Activated T-helper 1 cell treated with anti-CD3 and anti-CD28 coated beads, Interleukin-2, amount 50 U/mL, for 16 hours (primary cell): ENCODE measurements around the gene ARHGAP6.
"Not testable (repeated sequence)": the region's sequence is repeated elsewhere in the genome, so short reads cannot be mapped to it uniquely, and the experiment has no call there.

Source experiments
- DNase-seq, 2 donors: peaks; one replicate each; pipeline ENCODE4 v3.0.0-alpha.2; 2020; ENCODE audit warnings: low read depth in 1 of 2, low spot score in 1 of 2

ARHGAP6 gene

DNA sequence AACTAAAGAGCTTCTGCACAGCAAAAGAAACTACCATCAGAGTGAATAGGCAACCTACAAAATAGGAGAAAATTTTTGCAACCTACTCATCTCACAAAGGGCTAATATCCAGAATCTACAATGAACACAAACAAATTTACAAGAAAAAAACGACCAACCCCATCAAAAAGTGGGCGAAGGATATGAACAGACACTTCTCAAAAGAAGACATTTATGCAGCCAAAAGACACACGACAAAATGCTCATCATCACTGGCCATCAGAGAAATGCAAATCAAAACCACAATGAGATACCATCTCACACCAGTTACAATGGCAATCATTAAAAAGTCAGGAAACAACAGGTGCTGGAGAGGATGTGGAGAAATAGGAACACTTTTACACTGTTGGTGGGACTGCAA, 304.1 kb downstream of the ARHGAP6 start:
- not testable (repeated sequence) for DNase-seq

DNA sequence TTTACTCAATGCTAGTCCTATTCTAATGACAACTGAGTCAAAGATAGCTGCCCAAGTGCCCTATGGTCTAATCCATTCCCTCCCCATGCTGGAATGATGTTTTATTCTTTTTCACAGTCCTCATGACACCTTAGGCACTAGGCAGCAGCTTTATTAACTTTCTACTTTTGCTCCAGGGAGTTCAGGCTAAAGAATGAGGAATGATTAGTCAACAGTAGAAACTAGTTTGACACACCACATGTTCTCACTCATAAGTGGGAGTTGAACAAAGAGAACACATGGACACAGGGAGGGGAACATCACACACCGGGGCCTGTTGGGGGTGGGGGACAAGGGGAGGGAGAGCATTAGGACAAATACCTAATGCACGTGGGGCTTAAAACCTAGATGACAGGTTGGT, 309.8 kb downstream of the ARHGAP6 start:
- DNase-seq = not testable (repeated sequence)

DNA sequence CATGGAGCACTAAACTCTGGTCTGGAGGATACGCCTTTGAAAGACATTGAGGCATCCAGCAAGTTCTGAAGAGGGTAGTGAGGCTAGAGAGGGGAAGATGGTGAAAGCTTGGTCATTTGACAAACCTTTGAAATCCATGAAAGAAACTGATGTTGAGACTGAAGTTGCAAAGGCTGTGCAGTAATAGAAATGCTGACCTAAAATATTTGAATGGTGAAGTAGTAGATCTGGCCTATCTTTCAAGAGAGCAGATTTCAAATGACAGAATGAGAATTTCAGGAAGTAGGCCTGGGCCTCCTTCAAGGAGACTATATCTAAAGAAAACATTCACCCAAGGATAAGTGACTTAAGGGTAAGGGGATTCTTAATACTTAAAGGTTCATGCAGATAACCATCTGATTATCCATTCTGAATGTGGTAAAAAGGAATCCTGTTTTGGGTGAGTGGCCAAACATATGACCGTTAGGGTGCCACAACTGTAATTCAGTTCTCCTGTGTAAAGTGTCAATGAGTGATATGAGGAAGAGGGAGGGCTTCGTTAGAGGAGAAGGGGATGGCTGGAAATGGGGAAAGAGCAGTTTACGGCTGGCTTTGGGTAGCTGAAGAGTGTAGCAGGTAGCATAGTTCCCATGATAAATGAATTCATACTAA, 310.3 kb downstream of the ARHGAP6 start:
- DNase-seq = no peak

DNA sequence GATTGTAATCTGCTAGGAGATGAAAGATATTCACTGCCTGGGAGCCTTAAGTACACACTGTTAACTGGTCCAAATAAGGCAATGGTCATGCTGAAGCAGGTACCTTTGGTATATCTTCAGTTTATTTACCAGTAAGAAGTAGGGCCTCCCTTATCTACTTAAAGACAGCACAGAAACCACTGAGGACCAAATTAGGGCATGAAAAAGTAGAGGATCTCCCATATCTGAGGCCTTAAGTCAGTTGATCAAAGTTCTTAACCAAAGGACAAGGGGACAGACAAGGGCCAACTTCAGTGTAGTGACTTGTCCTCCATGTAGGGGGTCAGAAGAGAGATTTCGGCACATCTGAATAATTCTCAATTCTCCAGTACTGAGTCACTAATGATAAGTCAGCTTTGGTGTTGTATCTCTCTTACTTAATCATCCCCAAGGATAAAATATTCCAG, 313.4 kb downstream of the ARHGAP6 start:
- no peak for DNase-seq

DNA sequence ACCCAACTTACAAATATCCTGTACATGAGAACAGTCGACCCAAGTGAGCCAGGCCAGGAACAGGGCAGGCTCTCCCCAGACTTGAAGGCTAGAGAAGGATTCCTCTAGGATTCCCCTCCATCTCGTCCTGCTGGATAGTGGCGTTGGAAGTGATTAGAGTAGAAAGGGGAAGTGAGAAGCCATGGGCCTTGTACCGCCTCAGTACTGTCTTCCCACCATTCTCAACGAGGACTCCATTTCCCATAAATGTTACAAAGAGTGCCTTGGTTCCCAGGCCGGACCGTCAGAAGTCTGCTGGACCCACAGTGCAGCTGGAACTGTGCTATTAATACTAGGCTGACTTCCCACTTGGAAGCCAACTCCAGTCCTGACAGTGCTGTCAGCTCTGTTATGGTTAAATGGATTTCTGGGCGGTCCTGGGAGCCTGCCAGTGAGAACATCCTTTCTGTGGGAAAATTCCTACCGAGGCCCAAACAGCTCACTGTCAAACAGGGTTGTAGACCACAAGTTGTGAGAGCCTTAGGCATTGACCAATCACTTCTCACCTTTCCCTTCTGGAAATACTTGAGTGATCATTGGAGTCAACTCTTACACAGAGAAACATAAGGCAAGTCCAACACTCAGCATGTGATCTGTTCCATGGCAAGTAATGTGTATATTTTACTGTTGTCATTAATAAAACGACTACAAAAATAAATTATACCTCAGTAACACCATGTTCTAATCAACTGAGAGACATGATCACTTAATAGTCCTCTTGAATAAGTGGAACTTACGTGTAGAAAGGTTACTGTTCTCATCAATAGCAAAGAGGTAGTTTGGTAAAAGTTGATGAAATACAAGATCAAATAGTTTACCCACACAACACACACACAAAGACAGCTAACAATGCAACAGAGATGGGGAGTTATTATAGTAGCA, 314.1 kb downstream of the ARHGAP6 start:
- no peak for DNase-seq

DNA sequence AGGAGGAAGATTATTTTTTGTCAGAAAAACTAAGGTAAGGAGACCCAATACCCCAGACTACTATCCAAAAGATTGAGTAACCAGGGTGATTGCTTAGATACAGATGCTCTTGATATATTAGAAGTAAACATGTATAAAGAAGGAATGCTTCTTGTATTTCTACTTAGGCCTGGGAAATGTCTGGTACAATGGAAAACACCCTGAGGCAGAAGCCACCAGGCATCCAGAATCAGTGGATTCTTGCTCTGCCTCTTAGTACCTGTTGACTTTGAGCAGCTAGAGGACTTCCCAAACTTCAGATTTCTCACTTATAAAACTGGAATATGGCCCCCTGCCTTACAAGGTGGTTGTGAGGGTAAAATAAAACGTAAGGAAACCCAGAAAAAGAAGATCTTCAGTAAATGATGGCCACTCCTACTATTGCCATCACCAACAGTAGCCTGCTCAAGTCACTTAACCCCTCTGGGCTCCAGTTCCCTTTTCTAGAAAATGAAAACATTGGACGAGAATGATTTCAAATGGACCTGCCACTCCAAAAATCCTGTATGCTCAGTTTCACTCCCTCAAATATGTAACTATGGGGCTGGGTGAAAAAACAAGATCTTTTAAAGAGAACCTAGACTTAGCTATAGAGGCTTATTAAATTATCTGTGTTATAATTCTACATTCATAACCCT, 315.9 kb downstream of the ARHGAP6 start:
- DNase-seq = no peak

DNA sequence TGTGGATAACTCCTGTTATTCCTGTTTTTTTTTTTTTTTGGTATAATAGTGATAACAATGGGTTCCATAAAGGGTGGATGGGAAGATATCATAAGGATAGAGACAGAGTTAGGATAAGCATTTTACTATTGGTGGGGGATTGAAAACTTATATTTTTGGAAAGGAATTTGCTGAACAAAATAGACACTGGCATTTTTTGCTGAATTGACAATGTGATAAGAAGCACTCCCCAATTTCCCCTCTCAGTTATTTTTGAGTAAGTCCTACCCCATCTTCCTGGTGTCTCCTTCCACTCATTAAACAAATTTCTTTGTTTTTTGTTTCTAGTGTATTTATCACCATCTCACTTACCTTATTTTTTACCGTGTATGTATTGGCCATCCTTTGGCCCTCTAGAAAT, 316.7 kb downstream of the ARHGAP6 start:
- no peak for DNase-seq

DNA sequence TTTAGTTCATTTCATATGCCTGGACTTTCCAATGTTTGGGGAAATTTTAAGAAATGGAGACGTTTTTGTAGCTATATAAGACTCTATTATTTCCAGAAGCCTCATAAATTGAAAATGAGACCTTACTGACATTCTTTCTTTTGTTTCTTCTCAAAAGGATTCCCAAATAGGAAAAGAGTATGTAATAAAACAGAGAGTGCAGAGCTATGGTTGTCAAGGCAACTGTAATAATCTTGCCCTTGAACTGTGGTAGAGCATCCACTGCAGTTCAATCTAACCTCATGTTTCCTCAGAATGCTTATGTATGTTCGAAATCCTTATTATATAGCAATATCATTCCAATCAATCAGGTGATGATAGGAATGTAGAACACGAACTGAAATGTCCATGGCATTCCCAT, 318.4 kb downstream of the ARHGAP6 start:
- no peak for DNase-seq

DNA sequence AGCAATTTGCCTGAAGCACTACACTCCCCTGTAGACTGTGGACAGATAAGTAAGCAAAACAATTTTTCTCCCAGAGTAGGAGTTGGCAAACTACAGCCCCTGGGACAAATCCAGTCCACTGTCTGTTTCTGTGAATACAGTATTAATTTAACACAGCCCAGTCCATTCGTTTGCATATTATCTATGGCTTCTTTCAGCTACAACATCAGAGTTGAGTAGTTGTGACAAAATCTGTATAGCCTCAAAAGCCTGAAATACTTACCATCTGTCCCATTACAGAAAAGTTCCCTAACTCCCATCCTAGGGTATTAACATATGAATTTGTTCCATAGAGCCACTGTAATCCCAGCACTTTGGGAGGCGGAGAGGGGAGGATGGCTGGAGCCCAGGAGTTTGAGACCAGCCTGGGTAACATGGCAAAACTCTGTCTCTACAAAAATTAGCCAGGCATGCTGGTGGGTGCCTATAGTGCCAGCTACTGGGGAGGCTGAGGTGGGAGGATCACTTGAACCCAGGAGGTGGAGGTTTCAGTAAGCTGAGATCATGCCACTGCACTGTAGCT, 319.5 kb downstream of the ARHGAP6 start:
- DNase-seq = no peak

DNA sequence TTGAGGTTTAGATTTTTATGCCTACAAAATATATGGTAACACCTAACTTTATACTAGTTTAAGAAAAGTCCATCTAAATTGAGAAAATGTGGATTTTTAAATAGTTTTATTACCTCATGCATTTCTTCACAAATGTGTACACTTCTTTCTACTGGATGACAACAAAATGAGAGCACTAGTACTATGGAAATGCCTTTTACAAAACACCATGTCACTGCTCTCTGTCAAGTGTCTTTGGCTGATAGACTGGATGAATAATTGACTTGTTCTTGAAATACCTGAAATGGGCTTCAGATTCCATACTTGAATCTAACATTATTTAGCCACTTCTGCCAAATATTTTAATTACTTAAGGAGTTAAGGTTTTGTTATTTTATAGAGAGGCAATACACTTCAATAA, 323.0 kb downstream of the ARHGAP6 start:
- no peak for DNase-seq

DNA sequence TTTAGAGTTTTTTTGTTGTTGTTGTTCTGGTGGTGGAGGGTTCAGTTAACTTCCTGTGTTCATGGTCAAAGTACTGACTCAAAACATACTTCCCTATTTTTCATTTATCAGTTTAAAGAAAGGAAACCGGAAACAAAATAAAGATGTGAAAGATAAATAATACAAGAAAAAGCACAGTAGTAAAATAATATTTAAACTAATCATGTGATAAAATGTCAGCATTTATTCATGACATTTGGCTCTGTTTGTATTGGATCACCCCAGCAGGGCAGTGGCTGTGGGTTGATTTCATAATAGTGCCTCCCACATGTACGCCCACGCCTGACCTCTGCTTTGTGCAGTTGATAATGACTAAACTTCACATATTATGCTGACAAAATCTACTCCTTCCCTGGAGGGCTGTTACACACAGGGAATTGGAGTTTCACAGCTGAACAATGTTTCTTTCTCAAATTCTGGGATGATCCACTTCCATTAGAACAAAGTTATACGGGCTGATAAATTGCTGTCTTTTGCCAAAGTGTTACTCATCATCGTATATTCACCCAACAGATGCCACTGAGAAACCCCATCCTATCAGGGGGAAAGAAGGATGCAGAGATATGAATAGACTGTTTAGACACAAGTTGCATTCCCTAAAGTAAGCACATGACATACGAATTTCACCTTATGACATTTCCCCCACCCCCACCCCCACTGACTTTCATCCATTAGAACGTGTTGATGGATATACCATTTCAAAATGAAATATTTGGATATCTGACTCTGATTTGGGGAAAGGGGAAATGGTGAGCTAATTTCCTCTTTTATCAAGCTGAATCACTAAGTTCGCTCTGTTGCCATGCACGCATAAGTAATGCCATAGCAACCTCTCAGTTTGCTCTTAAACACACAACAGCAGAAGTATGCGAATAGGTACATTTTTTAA, 324.2 kb downstream of the ARHGAP6 start:
- no peak for DNase-seq

DNA sequence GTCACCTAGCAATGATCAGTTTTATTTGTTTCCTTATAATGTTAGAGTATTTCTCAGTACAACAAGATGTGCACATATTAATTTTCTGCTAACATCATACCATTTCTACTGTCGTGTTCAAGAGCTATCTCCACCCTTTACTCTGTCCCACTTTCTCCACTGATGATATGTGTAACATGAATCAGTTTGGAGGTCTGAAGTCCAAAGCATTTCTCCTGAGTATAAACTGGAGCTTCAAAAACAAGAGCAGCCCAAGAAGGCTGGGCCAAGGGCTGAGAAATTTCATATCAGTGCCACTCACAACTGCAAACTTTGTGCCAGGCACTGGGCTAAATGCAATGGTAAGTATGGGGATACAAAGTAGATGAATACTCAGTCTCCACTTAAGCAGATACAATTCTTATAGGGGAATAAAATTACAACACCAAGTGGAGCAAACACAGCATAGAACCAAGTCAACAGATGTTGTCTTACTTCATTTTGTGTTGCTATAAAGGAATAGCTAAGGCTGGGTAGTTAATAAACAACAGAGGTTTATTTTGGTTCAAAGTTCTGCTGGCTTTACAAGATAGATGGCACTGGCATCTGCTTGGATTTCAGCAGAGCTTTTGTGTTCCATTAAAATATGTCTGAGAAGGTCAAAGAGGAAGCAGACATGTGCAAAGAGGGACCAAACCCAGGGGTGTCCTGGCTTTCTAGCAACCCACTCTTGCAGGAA, 328.3 kb downstream of the ARHGAP6 start:
- no peak for DNase-seq

DNA sequence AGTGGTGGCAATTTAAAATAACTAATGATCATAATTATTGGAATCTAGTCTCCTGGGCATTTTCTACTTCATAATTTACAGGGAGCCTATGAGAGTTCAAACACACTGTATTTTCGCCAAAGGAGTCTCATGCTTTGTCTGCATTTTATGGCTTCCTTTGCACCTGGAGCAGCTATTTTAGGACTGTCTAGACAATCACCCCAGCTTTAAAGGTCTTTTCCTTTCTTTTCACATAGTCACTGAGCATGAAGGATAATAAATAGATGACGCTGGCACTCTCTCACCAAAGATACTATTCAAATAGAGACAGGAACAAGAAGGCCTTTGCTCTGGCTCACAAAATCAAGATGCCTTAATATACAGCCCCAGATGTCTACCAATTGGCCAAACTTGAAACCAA, 329.5 kb downstream of the ARHGAP6 start:
- DNase-seq = no peak

DNA sequence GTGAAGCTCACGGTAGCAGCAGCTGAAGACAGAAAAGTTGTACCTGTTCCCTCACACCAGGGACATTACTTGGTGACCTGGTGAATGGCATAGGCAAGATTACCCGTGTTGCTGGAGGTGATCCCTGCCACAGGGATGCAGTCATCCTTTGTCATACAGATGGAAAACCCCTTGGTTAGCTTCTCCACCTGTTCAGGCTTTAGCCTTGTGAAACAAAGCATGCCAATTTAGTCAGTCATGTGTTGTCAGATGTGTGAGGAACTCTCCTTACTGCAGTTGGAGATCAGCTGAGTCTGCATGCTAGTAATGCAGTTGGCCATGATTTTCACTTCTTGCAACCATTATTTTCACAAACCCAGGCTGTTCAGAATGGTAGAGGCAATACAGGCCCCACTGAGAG, 331.6 kb downstream of the ARHGAP6 start:
- no peak for DNase-seq

DNA sequence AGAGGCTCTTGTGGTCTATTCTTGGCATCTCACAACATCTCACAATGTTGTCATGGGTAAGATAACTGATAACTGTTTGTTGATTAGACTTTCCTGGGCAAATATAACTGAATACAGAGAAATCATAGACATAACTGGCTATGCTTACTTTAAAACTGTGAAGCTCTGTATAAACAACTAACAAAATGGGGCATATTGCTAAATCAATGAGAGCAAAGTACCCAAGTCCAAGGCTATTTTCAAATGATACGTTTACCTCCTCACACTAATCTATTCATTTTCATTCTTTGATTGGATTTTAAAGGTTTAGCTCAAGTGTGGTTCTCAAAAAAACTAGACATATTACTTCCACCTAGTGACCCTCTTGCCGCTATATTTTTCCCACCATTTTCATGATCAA, 333.9 kb downstream of the ARHGAP6 start:
- DNase-seq = no peak

DNA sequence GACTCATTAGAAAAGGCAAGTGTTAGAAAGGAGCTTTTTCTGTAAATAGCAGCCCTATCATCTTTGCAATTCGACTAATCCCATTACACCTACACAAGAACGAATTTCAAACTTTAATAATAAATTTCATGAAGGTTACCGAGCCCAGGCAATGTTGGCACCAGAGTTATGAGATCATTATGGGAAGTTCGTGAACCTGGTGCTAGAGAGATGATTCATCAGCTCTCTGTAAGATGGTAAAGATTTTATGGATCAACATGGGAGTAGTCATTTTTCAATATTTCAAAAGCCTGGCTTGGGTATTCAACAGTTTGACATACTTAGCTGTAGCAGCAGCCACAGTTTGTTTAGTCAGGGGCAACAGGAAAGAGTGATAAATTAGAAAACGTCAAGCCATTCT, 336.7 kb downstream of the ARHGAP6 start:
- no peak for DNase-seq

DNA sequence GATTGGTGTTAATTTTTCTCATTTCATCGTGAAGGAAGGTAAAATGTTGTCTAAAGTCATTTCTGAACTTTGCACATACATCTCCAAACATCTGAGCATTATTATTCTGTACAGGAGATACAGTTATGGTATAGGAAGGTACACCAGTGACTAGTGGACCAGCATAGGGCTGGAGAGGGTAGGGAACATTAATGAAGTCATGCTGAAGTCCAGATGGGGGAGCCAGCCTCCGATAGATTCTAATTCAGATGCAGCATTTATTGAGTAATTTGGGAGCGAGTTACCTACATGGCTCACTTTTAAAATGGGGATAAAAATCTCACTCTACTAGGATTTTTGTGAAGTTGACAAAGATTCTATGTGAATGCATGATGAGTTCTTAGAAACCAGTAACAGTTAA, 337.6 kb downstream of the ARHGAP6 start:
- DNase-seq = no peak

DNA sequence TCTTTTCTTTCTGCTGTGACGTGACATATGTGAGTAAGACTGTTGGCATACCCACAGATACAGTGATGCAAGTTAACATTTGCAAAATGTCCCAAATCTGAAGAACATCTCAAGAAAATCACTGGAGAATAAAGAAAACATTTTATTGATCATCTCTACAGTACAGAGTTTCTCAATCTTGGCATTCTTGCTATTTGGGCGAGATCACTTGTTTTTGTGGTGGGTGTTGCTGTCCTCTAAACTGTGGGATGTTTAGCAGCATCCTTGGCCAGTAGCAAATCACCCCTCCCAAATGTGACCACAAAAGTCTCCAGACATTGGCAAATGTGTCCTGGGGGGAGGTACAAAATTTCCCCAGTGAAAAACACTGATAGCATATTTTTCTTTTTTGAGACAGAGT, 343.7 kb downstream of the ARHGAP6 start:
- DNase-seq = no peak

DNA sequence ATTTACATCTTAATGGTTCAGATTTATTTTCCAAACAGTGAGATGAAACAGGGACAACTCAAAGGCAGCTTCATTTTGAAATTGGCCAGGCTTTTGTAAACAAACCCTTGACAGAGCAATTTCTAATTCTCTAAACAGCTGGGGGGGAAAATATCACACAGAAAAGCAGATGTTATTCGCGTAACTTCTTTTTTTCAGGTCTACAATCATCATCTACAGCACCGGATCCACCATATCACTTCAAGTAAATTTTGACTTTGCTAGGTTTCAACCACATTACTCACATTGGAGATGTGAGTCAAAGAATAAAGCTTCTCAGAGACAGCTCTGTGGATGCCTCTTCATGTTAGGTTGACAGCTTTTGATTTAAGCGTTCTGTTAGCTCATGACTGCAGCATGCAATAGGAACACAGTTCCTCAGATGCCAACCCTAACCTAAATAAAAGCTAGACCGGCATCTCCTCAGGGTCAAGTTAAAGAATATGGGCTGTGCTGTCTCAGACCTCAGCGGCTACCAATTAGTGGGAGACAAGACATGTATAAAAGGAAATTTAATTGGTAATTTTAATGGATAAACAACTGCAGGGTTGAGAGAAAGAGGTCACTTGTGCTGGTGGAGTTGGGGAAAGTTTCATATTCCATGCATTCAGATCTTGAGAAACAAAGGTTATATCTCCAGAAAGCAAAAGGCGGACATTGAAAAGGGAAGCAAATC, 345.8 kb downstream of the ARHGAP6 start:
- no peak for DNase-seq
